ENCODE results near the gene MYO1D. TPM values are rescaled to one million over a fixed set of nuclear protein-coding genes. Genes with fewer than 3 reads are reported as not detected.

Gene MYO1D
- total and polyA plus RNA-seq, 2 donors (not counting 3 experiments of a cell fraction or from before 2014, with no cell fraction given): 37.8 to 85.5 TPM

- H3K4me1 ChIP-seq (ENCODE audit: control insufficient read depth, extremely low read depth, insufficient read depth, low read length): no peaks in the 10 kb centered on the region
- H3K27ac ChIP-seq (ENCODE audit: insufficient read depth, low read depth, low read length): no peak overlapping the region
- no peaks in the 10 kb centered on the region for H3K36me3 ChIP-seq (ENCODE audit: control insufficient read depth in 2 of 2, extremely low read depth in 1 of 2, insufficient read depth in 2 of 2, low read length in 2 of 2)
- no peak overlapping the region for H3K4me3 ChIP-seq (replicated peaks in 1 of 3; ENCODE audit: insufficient read depth in 1 of 3, low read depth in 1 of 3, low read length in 3 of 3)
- BruUV-seq (replicated peaks): no TSS peak
- H3K27me3 ChIP-seq (ENCODE audit: control insufficient read depth in 2 of 2, insufficient read depth in 2 of 2, low read length in 2 of 2): no peaks in the 10 kb centered on the region
- TF ChIP-seq MYC (IDR thresholded peaks at IDR 0.05; ENCODE audit: low read depth, low read length) (no peak), EZH2 (IDR thresholded peaks at IDR 0.05; ENCODE audit: borderline replicate concordance, low read depth, low read length, severe bottlenecking) (no peak), POLR2AphosphoS5 (IDR thresholded peaks at IDR 0.05; ENCODE audit: insufficient read depth, low read depth, low read length) (no peak), FOS (IDR thresholded peaks at IDR 0.05; ENCODE audit: borderline replicate concordance, insufficient read depth, low read length) (no peak), MAX (IDR thresholded peaks at IDR 0.05; ENCODE audit: insufficient read depth, insufficient read length) (no peak), POLR2A (IDR thresholded peaks at IDR 0.05; ENCODE audit: low read depth, low read length) (no peak), CTCF (IDR thresholded peaks at IDR 0.05; ENCODE audit: extremely low read depth in 1 of 2, insufficient read depth in 1 of 2, low read depth in 1 of 2, low read length in 2 of 2) (no peak), GATA2 (IDR thresholded peaks at IDR 0.05; ENCODE audit: insufficient read depth, insufficient read length, low read depth, low read length) (no peak), JUN (IDR thresholded peaks at IDR 0.05; ENCODE audit: borderline replicate concordance, insufficient read depth, insufficient read length, low read depth) (no peak)
- no peaks in the 10 kb centered on the region for H4K20me1 ChIP-seq (replicated peaks; ENCODE audit: control insufficient read depth, extremely low read depth, insufficient read depth, low read length)
- dilution Hi-C loops (cut with MboI; ENCODE audit: extremely low pct_ligation_motif_present, low sequenced_read_pairs): no loop called here
- FAIRE-seq: no peak
- no peaks in the 10 kb centered on the region for H3K9me1 ChIP-seq (replicated peaks; ENCODE audit: control insufficient read depth, extremely low read depth, insufficient read depth, low read length)
- no peak overlapping the region for H3K4me2 ChIP-seq (ENCODE audit: insufficient read depth, low read length)
- POLR2A ChIA-PET: no interaction called here
- no peak overlapping the region for H3K9ac ChIP-seq (replicated peaks; ENCODE audit: extremely low read depth, insufficient read depth, low read length)
- H3K79me2 ChIP-seq (ENCODE audit: control insufficient read depth, insufficient read depth, low read length): no peaks in the 10 kb centered on the region
- CTCF ChIA-PET: no interaction called here
- intact Hi-C loops (cut with micrococcal nuclease): no loop called here
- H2AFZ ChIP-seq (ENCODE audit: low read depth, low read length): no peak overlapping the region
- H3K9me3 ChIP-seq (replicated peaks; ENCODE audit: control insufficient read depth, insufficient read depth, low read length): no peaks in the 10 kb centered on the region
- no peak for DNase-seq (ENCODE audit: low read depth, low spot score)
Observed at GRCh38 chr17:32528825-32529224, 348.1 kb downstream of the MYO1D start.
